Heart left ventricle (tissue), 16 donors: Measurements from ENCODE around the gene TXNDC5. TPM values are rescaled to one million over a fixed set of nuclear protein-coding genes. Genes with fewer than 3 reads are reported as not detected.

Source experiments
- ATAC-seq, 4 donors: fragments of 200-7000 bp; cut with Tn5 transposase; one replicate each; pipeline ENCODE4 v1.9.1; 2020 to 2022; ENCODE audit warnings: moderate library complexity in 4 of 4, mild to moderate bottlenecking in 3 of 4, moderate number of reproducible peaks in 1 of 4
- DNase-seq, 5 donors: peaks; one replicate each; pipeline ENCODE4 v3.0.0-alpha.2; 2020
- H3K27ac ChIP-seq, 12 donors: fragments of 200-600 bp; sonication (generic) in 4 of 12; one replicate each; pipeline versions ENCODE4 v1.5.0 to v1.8.0; 2016 to 2022; ENCODE audit warnings: mild to moderate bottlenecking in 2 of 12
- H3K27me3 ChIP-seq, 9 donors: fragments of 200-600 bp; sonication (generic) in 2 of 9; one replicate each; pipeline versions ENCODE4 v1.5.1 to v1.8.0; 2016 to 2022; ENCODE audit warnings: mild to moderate bottlenecking in 3 of 9
- H3K36me3 ChIP-seq, 9 donors: fragments of 200-600 bp; sonication (generic) in 2 of 9; one replicate each; pipeline versions ENCODE4 v1.5.0 to v1.8.0; 2018 to 2022; ENCODE audit warnings: mild to moderate bottlenecking in 2 of 9
- H3K4me1 ChIP-seq, 12 donors: fragments of 200-600 bp; sonication (generic) in 4 of 12; one replicate each; pipeline versions ENCODE4 v1.5.0 to v1.8.0; 2016 to 2022; ENCODE audit warnings: mild to moderate bottlenecking in 3 of 12
- H3K4me3 ChIP-seq, 12 donors: fragments of 200-600 bp; sonication (generic) in 4 of 12; one replicate each; pipeline versions ENCODE4 v1.5.0 to v1.8.0; 2017 to 2022; ENCODE audit warnings: mild to moderate bottlenecking in 9 of 12, moderate library complexity in 4 of 12
- H3K9me3 ChIP-seq, 12 donors: fragments of 200-600 bp; sonication (generic) in 4 of 12; one replicate each; pipeline versions ENCODE4 v1.5.0 to v1.8.0; 2016 to 2022; ENCODE audit warnings: mild to moderate bottlenecking in 1 of 12
- POLR2A ChIP-seq, 2 donors: fragments of 450-650 bp; IDR thresholded peaks; one replicate each; pipeline ENCODE4 v1.6.1; 2017; ENCODE audit warnings: antibody characterized with exemption in 2 of 2, mild to moderate bottlenecking in 2 of 2, moderate library complexity in 2 of 2
- WGBS, 4 donors: extraction: QIAGEN DNeasy Blood & Tissue Kit in 2 of 4; methylation state at CpG; one replicate each; pipeline versions ENCODE4 v1.1.5 to v1.1.7; 2013 to 2018; 5-methylcytosine and 5-hydroxymethylcytosine counted together
- intact Hi-C, 10 donors: fragments of 100-400 bp; cut with DNase I; formaldehyde crosslinking; loops; one replicate each; pipeline versions ENCODE4 v1.11.1 to v1.14.2; 2022
- polyA plus RNA-seq, 2 donors: library from polyadenylated mRNA; stranded (reverse); fragments of 200-250 nt; gene quantifications; one replicate each; pipeline ENCODE4 v1.2.3, GENCODE V29; 2013
- total RNA-seq, 9 donors: library from RNA; depleted of rRNA in 2 of 9; stranded (reverse); fragments of >200 nt in 2 of 9; fragmentation: NEBNext Ultra II Directional in 3 of 9; extraction: Animal tissue kit (Norgen Biotek cat#: 25700) in 3 of 9; gene quantifications; one replicate each; pipeline versions ENCODE4 v1.1.0 to v1.2.4, GENCODE V29; 2016 to 2023
- TF ChIP-seq, protein P1 (sequence below), 12 donors: fragments of 200-600 bp; sonication (generic) in 4 of 12; IDR thresholded peaks; one replicate each; pipeline versions ENCODE4 v1.5.0 to v1.8.0; 2018 to 2022; ENCODE audit warnings: antibody characterized with exemption in 12 of 12, mild to moderate bottlenecking in 5 of 12
- donor health status: ischemic (EF 13 %, LVEDD 7.1; RV severe dilation, severe dysfunction).
- donor health status: healthy with polysubstance abuse.
- donor health status: DM: no; HTN: yes; CAD: no.
- donor health status: DM: no; HTN: no; CAD: no.
- donor health status: ischemic (EF 25% LVEDD 6.9; RV normal size, moderate dysfunction).
- donor health status: ischemic (EF 25% LVEDD 5.7; RV mildly dilated, moderate dysfunction).
- donor health status: healthy.
- donor health status: DM: yes; HTN: yes; CAD: no.
- donor health status: ischemic (EF 35%, LVEDD 5.7; RV mildly dilated, moderate dysfunction).
- donor health status: nonischemic (EF 11% LVEDD 7.7; RV severe dilation, severe dysfunction).
- donor health status: DM: yes; HTN: yes; CAD: no.
- donor health status: PGD.
- donor health status: ischemic (EF 29% LVEDD 5.4; RV normal size, mild dysfunction).
- donor health status: nonischemic (EF 23%, LVEDD 6.1; RV moderate dilation, normal function).

Gene TXNDC5
- total and polyA plus RNA-seq, 11 donors, result 20.3 to 112 (median 43.6) TPM

DNA sequence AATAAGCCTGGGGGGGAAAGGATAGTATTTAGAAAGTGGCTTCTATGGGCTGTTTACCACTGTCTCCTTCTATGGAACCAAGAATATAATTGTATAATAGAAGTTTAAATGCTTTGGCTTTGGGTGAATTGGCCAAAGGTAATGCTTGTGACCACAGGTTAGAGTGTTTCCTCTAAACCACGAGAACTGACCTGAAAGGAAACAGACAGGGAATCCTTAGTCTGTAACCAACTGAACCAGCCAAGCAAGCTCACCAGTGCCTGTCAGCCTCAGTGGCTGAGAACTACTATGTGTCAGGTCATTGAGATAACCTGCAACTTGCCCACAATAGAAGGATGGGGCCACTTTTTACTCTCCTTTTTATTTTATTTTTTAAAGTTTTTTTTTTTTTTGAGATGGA lies 47.9 kb upstream of the TXNDC5 start:
- Histone ChIP-seq H3K36me3 (no peaks in the 10 kb centered on the region), H3K9me3 (peaks cover 0 to 4% (median 0%) of the 10 kb centered on the region in 12 donors), H3K27ac (no peak overlapping the region), H3K4me3 (no peak overlapping the region), H3K27me3 (no peaks in the 10 kb centered on the region), H3K4me1 (no peaks in the 10 kb centered on the region)
- intact Hi-C loops, result no loop called here
- 79 to 87% (median 83%) methylated on average over 1 of the region's 1 CpG for WGBS, 4 donors
- ATAC-seq, result no peak
- no peak for TF ChIP-seq POLR2A (IDR thresholded peaks at IDR 0.05)
- TF ChIP-seq, protein P1, sequence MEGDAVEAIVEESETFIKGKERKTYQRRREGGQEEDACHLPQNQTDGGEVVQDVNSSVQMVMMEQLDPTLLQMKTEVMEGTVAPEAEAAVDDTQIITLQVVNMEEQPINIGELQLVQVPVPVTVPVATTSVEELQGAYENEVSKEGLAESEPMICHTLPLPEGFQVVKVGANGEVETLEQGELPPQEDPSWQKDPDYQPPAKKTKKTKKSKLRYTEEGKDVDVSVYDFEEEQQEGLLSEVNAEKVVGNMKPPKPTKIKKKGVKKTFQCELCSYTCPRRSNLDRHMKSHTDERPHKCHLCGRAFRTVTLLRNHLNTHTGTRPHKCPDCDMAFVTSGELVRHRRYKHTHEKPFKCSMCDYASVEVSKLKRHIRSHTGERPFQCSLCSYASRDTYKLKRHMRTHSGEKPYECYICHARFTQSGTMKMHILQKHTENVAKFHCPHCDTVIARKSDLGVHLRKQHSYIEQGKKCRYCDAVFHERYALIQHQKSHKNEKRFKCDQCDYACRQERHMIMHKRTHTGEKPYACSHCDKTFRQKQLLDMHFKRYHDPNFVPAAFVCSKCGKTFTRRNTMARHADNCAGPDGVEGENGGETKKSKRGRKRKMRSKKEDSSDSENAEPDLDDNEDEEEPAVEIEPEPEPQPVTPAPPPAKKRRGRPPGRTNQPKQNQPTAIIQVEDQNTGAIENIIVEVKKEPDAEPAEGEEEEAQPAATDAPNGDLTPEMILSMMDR (IDR thresholded peaks at IDR 0.05), result no peak
- DNase-seq, result no peak

DNA sequence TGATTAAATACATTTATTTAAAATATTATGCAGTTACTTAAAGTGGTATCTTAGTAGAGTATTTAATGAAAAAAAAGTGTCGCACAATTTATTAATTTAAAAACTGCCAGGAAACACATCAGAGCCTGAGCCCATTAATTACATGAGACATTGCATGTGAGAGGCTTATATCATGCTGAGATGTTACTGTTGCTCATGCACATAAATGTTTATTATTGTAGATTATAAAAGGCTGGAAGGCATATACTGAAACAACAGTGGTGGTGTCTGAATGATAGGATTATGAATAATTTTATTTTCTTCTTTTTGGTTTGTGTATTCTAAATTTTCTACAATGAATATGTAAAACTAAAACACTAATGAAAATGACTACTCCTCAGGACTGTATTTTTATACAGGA lies 45.7 kb upstream of the TXNDC5 start:
- ATAC-seq (no peak), DNase-seq (no peak)
- intact Hi-C loops, result no loop called here
- Histone ChIP-seq H3K4me3 (no peak overlapping the region), H3K4me1 (no peaks in the 10 kb centered on the region), H3K27ac (no peak overlapping the region), H3K9me3 (peaks cover 0 to 4% (median 0%) of the 10 kb centered on the region in 12 donors), H3K27me3 (no peaks in the 10 kb centered on the region), H3K36me3 (no peaks in the 10 kb centered on the region)
- WGBS, 4 donors, result 94 to 99% (median 94%) methylated on average over 1 of the region's 1 CpG
- TF ChIP-seq, protein P1 (IDR thresholded peaks at IDR 0.05), result no peak
- no peak for TF ChIP-seq POLR2A (IDR thresholded peaks at IDR 0.05)

GRCh38 chr6:7954477-7955200 lies 44.1 kb upstream of the TXNDC5 start:
- Histone ChIP-seq H3K9me3 (peaks cover 0 to 4% (median 0%) of the 10 kb centered on the region in 12 donors), H3K27me3 (no peaks in the 10 kb centered on the region), H3K4me1 (no peaks in the 10 kb centered on the region), H3K36me3 (no peaks in the 10 kb centered on the region), H3K4me3 (no peak overlapping the region), H3K27ac (no peak overlapping the region)
- 87 to 97% (median 93%) methylated on average over 4 of the region's 4 CpGs for WGBS, 4 donors
- no peak for TF ChIP-seq POLR2A (IDR thresholded peaks at IDR 0.05)
- TF ChIP-seq, protein P1 (IDR thresholded peaks at IDR 0.05), result no peak
- no peak for ATAC-seq
- intact Hi-C loops, result no loop called here
- DNase-seq, result no peak

- TF ChIP-seq, protein P1 (IDR thresholded peaks at IDR 0.05), result no peak
- no peak for TF ChIP-seq POLR2A (IDR thresholded peaks at IDR 0.05)
- no peak for DNase-seq
- intact Hi-C loops, result no loop called here
- Histone ChIP-seq H3K36me3 (no peaks in the 10 kb centered on the region), H3K9me3 (peaks cover 0 to 8% (median 0%) of the 10 kb centered on the region in 12 donors), H3K4me1 (no peaks in the 10 kb centered on the region), H3K27me3 (no peaks in the 10 kb centered on the region), H3K27ac (no peak overlapping the region), H3K4me3 (no peak overlapping the region)
- WGBS, 4 donors, result 77 to 83% (median 81%) methylated on average over 1 of the region's 1 CpG
- no peak for ATAC-seq
Observed at GRCh38 chr6:7953753-7954152, 43.2 kb upstream of the TXNDC5 start.
